WTC11 (cell line): ENCODE data around the gene TLE4. TPM values are rescaled to one million over a fixed set of nuclear protein-coding genes. Genes with fewer than 3 reads are reported as not detected.
"Not testable (repeated sequence)": the region's sequence is repeated elsewhere in the genome, so short reads cannot be mapped to it uniquely, and the experiment has no call there.

Experiments used
- ATAC-seq: fragments of 200-7000 bp; cut with Tn5 transposase; 2 replicates; pipeline ENCODE4 v1.10.0; 2021; ENCODE audit warnings: mild to moderate bottlenecking, moderate library complexity
- CTCF ChIA-PET: fragments of 300-600 bp; sonication (Branson Sonifier 250); formaldehyde crosslinking; loops from one replicate; lab custom pipeline; 2021; ENCODE audit warnings: antibody characterized with exemption; lab: Charles Lee
- POLR2A ChIA-PET: fragments of 350-600 bp; sonication (Branson Sonifier 250); formaldehyde crosslinking; loops from one replicate; lab custom pipeline; 2021; ENCODE audit warnings: antibody characterized with exemption; lab: Charles Lee
- DNase-seq: peaks from one replicate; pipeline ENCODE4 v3.0.0; 2021; ENCODE audit warnings: low spot score
- H3K27ac Mint-ChIP-seq: 2 replicates; pipeline ENCODE4 v1.8.0; 2021; ENCODE audit warnings: mixed read lengths
- H3K27me3 Mint-ChIP-seq: 2 replicates; pipeline ENCODE4 v1.8.0; 2021; ENCODE audit warnings: low read depth, mild to moderate bottlenecking, moderate library complexity, mixed read lengths
- H3K36me3 Mint-ChIP-seq: 2 replicates; pipeline ENCODE4 v1.8.0; 2021; ENCODE audit warnings: mixed read lengths
- H3K4me1 Mint-ChIP-seq: 2 replicates; pipeline ENCODE4 v1.8.0; 2022; ENCODE audit warnings: mixed read lengths
- H3K4me3 Mint-ChIP-seq: 2 replicates; pipeline ENCODE4 v1.8.0; 2021; ENCODE audit warnings: mild to moderate bottlenecking, moderate library complexity, mixed read lengths
- H3K9me3 Mint-ChIP-seq: 2 replicates; pipeline ENCODE4 v1.8.0; 2021; ENCODE audit warnings: mixed read lengths
- ETV6 ChIP-seq: sonication (generic); formaldehyde crosslinking; IDR thresholded peaks from 2 replicates; pipeline ENCODE4 v1.8.1; 2022; ENCODE audit warnings: mild to moderate bottlenecking, missing genetic modification reagents
- FOXK1 ChIP-seq: sonication (generic); formaldehyde crosslinking; IDR thresholded peaks from 2 replicates; pipeline ENCODE4 v1.8.0; 2022; ENCODE audit warnings: mild to moderate bottlenecking, moderate library complexity, missing genetic modification reagents
- GTF2I ChIP-seq: fragments of 250-450 bp; sonication (Bioruptor Pico); conservative IDR thresholded peaks from 2 replicates; pipeline ENCODE4 v1.4.0; 2021; ENCODE audit warnings: mild to moderate bottlenecking
- HMGA2 ChIP-seq: fragments of 250-450 bp; sonication (Bioruptor Pico); IDR thresholded peaks from 2 replicates; pipeline ENCODE4 v1.4.0; 2021; ENCODE audit warnings: mild to moderate bottlenecking, moderate library complexity
- JAZF1 ChIP-seq: fragments of 250-450 bp; sonication (Bioruptor Pico); IDR thresholded peaks from 2 replicates; pipeline ENCODE4 v1.9.0; 2021; ENCODE audit warnings: moderate library complexity, mild to moderate bottlenecking, inconsistent platforms
- MLX ChIP-seq: sonication (generic); formaldehyde crosslinking; IDR thresholded peaks from 2 replicates; pipeline ENCODE4 v1.8.1; 2023; ENCODE audit warnings: mild to moderate bottlenecking, missing genetic modification reagents, moderate library complexity
- NR3C1 ChIP-seq: sonication (generic); formaldehyde crosslinking; conservative IDR thresholded peaks from 2 replicates; pipeline ENCODE4 v1.8.1; 2023; ENCODE audit warnings: low read depth, mild to moderate bottlenecking, missing genetic modification reagents
- ZBTB43 ChIP-seq: sonication (generic); formaldehyde crosslinking; IDR thresholded peaks from 2 replicates; pipeline ENCODE4 v1.8.1; 2023; ENCODE audit warnings: mild to moderate bottlenecking, missing genetic modification reagents
- ZNF138 ChIP-seq: sonication (generic); formaldehyde crosslinking; conservative IDR thresholded peaks from 2 replicates; pipeline ENCODE4 v1.8.1; 2022; ENCODE audit warnings: mild to moderate bottlenecking, moderate library complexity, missing genetic modification reagents
- ZNF317 ChIP-seq: sonication (generic); formaldehyde crosslinking; IDR thresholded peaks from 2 replicates; pipeline ENCODE4 v1.8.1; 2023; ENCODE audit warnings: low read depth, mild to moderate bottlenecking, moderate library complexity, missing genetic modification reagents, borderline replicate concordance
- total RNA-seq: library from RNA; stranded (reverse); gene quantifications from 3 replicates; pipeline ENCODE4 v1.2.3, GENCODE V29; 2021
- TF ChIP-seq, protein P1 (sequence below): sonication (generic); formaldehyde crosslinking; IDR thresholded peaks from 2 replicates; pipeline ENCODE4 v1.8.1; 2023; ENCODE audit warnings: mild to moderate bottlenecking, moderate library complexity, missing genetic modification reagents
- TF ChIP-seq, protein P2 (sequence below): fragments of 250-450 bp; sonication (Bioruptor Pico); IDR thresholded peaks from 2 replicates; pipeline ENCODE4 v1.9.0; 2021; ENCODE audit warnings: mild to moderate bottlenecking
- TF ChIP-seq, protein P3 (sequence below): fragments of 250-450 bp; sonication (Bioruptor Pico); IDR thresholded peaks from 2 replicates; pipeline ENCODE4 v1.9.0; 2021; ENCODE audit warnings: moderate library complexity, mild to moderate bottlenecking, inconsistent platforms, borderline replicate concordance
- TF ChIP-seq, protein P4 (sequence below): fragments of 250-450 bp; sonication (Bioruptor Pico); IDR thresholded peaks from 2 replicates; pipeline ENCODE4 v1.9.0; 2021; ENCODE audit warnings: mild to moderate bottlenecking
- TF ChIP-seq, protein P5 (sequence below): fragments of 250-450 bp; sonication (Bioruptor Pico); conservative IDR thresholded peaks from 2 replicates; pipeline ENCODE4 v1.9.0; 2021; ENCODE audit warnings: mild to moderate bottlenecking
- TF ChIP-seq, protein P6 (sequence below): sonication (generic); formaldehyde crosslinking; conservative IDR thresholded peaks from 2 replicates; pipeline ENCODE4 v1.8.1; 2022; ENCODE audit warnings: mild to moderate bottlenecking, missing genetic modification reagents
- TF ChIP-seq, protein P7 (sequence below): sonication (generic); formaldehyde crosslinking; IDR thresholded peaks from 2 replicates; pipeline ENCODE4 v1.8.0; 2022; ENCODE audit warnings: mild to moderate bottlenecking, missing genetic modification reagents

TLE4 gene
- total RNA-seq, 1 experiment from 2014 or later = 48.1 TPM

- POLR2A ChIA-PET = interaction anchor here (0.7 kb wide), 1 partner anchor 33 kb away, joined by 3 read pairs; no protein-coding TSS in a partner anchor
These were observed 33.3 kb downstream of the TLE4 start for GRCh38 chr9:79604921-79605562.

DNA sequence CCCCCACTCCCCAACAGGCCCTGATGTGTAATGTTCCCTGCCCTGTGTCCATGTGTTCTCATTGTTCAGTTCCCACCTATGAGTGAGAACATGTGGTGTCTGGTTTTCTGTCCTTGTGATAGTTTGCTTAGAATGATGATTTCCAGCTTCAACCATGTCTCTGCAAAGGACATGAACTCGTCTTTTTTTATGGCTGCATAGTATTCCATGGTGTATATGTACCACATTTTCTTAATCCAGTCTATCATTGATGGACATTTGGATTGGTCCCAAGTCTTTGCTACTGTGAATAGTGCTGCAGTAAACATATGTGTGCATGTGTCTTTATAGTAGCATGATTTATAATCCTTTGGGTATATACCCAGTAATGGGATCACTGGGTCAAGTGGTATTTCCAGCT is 34.8 kb downstream of the TLE4 start:
- ATAC-seq, POLR2A ChIA-PET, DNase-seq, H3K27me3 Mint-ChIP-seq, CTCF ChIA-PET, H3K27ac Mint-ChIP-seq, H3K4me3 Mint-ChIP-seq: not testable (repeated sequence)
- Mint-ChIP-seq H3K9me3 (peaks cover 24% of the 10 kb centered on the region), H3K4me1 (peaks cover 27% of the 10 kb centered on the region), H3K36me3 (peaks cover 29% of the 10 kb centered on the region)

More at GRCh38 chr9:79604921-79605562, 33.3 kb downstream of the TLE4 start:
- Mint-ChIP-seq H3K4me1 (peaks cover 14% of the 10 kb centered on the region), H3K27ac (no peak overlapping the region), H3K9me3 (peaks cover 26% of the 10 kb centered on the region), H3K36me3 (peaks cover 32% of the 10 kb centered on the region), H3K27me3 (no peaks in the 10 kb centered on the region), H3K4me3 (no peak overlapping the region)
- TF ChIP-seq, protein P1, sequence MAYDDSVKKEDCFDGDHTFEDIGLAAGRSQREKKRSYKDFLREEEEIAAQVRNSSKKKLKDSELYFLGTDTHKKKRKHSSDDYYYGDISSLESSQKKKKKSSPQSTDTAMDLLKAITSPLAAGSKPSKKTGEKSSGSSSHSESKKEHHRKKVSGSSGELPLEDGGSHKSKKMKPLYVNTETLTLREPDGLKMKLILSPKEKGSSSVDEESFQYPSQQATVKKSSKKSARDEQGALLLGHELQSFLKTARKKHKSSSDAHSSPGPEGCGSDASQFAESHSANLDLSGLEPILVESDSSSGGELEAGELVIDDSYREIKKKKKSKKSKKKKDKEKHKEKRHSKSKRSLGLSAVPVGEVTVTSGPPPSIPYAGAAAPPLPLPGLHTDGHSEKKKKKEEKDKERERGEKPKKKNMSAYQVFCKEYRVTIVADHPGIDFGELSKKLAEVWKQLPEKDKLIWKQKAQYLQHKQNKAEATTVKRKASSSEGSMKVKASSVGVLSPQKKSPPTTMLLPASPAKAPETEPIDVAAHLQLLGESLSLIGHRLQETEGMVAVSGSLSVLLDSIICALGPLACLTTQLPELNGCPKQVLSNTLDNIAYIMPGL (CRISPR knock-in tag) = no peak
- no peak for TF ChIP-seq ZBTB43
- TF ChIP-seq JAZF1 (CRISPR knock-in tag) = no peak
- TF ChIP-seq ZNF138 = no peak
- no peak for TF ChIP-seq HMGA2
- no peak for TF ChIP-seq ZNF317 (CRISPR knock-in tag)
- TF ChIP-seq GTF2I (CRISPR knock-in tag) = no peak
- TF ChIP-seq, protein P2, sequence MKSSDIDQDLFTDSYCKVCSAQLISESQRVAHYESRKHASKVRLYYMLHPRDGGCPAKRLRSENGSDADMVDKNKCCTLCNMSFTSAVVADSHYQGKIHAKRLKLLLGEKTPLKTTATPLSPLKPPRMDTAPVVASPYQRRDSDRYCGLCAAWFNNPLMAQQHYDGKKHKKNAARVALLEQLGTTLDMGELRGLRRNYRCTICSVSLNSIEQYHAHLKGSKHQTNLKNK (CRISPR knock-in tag) = no peak
- no peak for DNase-seq
- ATAC-seq = no peak
- CTCF ChIA-PET = interaction anchor here (0.6 kb wide), 1 partner anchor 24 kb away, joined by 3 read pairs; no protein-coding TSS in a partner anchor

DNA sequence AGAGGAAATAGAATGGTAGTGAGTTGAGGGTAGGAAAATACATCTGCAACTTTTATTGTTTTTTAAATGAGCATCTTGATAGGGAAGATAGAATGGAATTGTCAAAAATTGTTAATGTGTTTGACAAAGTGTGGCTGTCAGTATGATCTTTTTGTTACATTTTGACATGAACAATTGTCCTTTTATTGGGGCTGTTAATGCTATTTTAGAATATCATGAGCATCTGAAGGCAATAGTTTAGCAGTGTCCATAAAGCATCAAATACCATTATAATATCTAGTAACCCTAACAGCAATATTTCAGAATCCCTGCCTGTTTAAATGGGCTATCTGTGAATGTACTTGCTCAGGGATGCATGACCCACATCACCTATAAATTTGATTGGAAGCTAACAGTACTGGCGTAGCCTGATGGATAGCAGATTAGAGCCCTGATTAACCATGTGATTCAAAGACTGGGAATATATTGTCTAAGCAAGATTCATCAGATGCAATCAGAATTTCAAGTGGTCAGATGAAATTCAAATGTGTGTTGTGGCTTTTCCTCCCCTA is 37.8 kb downstream of the TLE4 start:
- Mint-ChIP-seq H3K4me3 (no peak overlapping the region), H3K36me3 (peaks cover 12% of the 10 kb centered on the region), H3K4me1 (peaks cover 50% of the 10 kb centered on the region), H3K27me3 (no peaks in the 10 kb centered on the region), H3K9me3 (peaks cover 10% of the 10 kb centered on the region), H3K27ac (no peak overlapping the region)
- ChIA-PET POLR2A (no interaction called here), CTCF (no interaction called here)
- no peak for DNase-seq
- ATAC-seq = no peak
- TF ChIP-seq, protein P3, sequence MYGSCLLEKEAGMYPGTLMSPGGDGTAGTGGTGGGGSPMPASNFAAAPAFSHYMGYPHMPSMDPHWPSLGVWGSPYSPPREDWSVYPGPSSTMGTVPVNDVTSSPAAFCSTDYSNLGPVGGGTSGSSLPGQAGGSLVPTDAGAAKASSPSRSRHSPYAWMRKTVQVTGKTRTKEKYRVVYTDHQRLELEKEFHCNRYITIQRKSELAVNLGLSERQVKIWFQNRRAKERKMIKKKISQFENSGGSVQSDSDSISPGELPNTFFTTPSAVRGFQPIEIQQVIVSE (CRISPR knock-in tag) = no peak
- TF ChIP-seq, protein P4, sequence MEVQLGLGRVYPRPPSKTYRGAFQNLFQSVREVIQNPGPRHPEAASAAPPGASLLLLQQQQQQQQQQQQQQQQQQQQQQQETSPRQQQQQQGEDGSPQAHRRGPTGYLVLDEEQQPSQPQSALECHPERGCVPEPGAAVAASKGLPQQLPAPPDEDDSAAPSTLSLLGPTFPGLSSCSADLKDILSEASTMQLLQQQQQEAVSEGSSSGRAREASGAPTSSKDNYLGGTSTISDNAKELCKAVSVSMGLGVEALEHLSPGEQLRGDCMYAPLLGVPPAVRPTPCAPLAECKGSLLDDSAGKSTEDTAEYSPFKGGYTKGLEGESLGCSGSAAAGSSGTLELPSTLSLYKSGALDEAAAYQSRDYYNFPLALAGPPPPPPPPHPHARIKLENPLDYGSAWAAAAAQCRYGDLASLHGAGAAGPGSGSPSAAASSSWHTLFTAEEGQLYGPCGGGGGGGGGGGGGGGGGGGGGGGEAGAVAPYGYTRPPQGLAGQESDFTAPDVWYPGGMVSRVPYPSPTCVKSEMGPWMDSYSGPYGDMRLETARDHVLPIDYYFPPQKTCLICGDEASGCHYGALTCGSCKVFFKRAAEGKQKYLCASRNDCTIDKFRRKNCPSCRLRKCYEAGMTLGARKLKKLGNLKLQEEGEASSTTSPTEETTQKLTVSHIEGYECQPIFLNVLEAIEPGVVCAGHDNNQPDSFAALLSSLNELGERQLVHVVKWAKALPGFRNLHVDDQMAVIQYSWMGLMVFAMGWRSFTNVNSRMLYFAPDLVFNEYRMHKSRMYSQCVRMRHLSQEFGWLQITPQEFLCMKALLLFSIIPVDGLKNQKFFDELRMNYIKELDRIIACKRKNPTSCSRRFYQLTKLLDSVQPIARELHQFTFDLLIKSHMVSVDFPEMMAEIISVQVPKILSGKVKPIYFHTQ = no peak
- TF ChIP-seq JAZF1 (CRISPR knock-in tag) = no peak
- TF ChIP-seq, protein P5, sequence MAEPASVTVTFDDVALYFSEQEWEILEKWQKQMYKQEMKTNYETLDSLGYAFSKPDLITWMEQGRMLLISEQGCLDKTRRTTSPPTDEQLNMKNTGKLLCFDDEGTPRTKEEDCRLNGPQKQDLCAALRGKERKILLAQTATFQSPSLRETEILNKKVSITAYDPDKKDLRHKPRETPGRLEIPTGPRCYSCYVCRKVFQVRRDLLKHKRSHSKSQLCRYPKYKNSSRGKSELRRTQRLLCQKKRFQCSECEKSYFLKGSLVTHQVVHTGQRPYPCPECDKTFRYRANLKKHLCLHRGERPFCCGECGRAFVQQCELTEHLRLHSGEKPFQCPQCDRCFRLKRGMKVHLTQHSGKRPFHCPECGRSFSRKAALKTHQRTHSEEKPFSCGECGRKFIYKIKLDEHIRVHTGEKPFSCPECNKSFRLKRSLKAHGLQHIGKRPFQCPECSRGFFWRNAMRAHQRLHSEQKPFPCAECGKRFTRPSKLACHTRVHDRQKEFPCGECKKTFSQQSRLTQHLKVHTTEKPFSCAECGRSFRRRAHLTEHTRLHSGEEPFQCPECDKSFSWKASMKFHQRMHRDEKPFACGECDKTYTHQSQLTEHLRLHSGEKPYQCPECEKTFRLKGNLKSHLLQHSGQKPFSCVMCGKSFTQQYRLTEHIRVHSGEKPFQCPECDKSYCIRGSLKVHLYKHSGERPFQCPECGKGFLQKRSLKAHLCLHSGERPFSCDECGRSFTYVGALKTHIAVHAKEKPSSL (CRISPR knock-in tag) = no peak
- no peak for TF ChIP-seq GTF2I (CRISPR knock-in tag)
- no peak for TF ChIP-seq HMGA2
- no peak for TF ChIP-seq MLX (CRISPR knock-in tag)
- TF ChIP-seq ETV6 (CRISPR knock-in tag) = no peak
- TF ChIP-seq, protein P6, sequence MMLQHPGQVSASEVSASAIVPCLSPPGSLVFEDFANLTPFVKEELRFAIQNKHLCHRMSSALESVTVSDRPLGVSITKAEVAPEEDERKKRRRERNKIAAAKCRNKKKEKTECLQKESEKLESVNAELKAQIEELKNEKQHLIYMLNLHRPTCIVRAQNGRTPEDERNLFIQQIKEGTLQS (CRISPR knock-in tag) = no peak
- no peak for TF ChIP-seq NR3C1 (CRISPR knock-in tag)
- TF ChIP-seq FOXK1 = no peak
- TF ChIP-seq, protein P7, sequence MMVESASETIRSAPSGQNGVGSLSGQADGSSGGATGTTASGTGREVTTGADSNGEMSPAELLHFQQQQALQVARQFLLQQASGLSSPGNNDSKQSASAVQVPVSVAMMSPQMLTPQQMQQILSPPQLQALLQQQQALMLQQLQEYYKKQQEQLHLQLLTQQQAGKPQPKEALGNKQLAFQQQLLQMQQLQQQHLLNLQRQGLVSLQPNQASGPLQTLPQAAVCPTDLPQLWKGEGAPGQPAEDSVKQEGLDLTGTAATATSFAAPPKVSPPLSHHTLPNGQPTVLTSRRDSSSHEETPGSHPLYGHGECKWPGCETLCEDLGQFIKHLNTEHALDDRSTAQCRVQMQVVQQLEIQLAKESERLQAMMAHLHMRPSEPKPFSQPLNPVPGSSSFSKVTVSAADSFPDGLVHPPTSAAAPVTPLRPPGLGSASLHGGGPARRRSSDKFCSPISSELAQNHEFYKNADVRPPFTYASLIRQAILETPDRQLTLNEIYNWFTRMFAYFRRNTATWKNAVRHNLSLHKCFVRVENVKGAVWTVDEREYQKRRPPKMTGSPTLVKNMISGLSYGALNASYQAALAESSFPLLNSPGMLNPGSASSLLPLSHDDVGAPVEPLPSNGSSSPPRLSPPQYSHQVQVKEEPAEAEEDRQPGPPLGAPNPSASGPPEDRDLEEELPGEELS (CRISPR knock-in tag) = no peak
